Osteocyte (in vitro differentiated cells): Measurements from ENCODE around the gene TSPAN8. TPM values are rescaled to one million over a fixed set of nuclear protein-coding genes. Genes with fewer than 3 reads are reported as not detected.

Experiments used
- DNase-seq: peaks from one replicate; pipeline ENCODE4 v3.0.0; 2021; ENCODE audit warnings: mixed read lengths; ENCODE audit not compliant: unreplicated experiment; ENCODE audit errors: extremely low spot score
- H3K27ac Mint-ChIP-seq: one replicate; pipeline ENCODE4 v1.8.0; 2021; ENCODE audit warnings: mild to moderate bottlenecking, mixed read lengths; ENCODE audit not compliant: unreplicated experiment
- H3K27me3 Mint-ChIP-seq: one replicate; pipeline ENCODE4 v1.8.0; 2021; ENCODE audit warnings: mixed read lengths; ENCODE audit not compliant: unreplicated experiment
- H3K36me3 Mint-ChIP-seq: one replicate; pipeline ENCODE4 v1.8.0; 2021; ENCODE audit warnings: mixed read lengths; ENCODE audit not compliant: unreplicated experiment
- H3K4me1 Mint-ChIP-seq: one replicate; pipeline ENCODE4 v1.8.0; 2021; ENCODE audit warnings: mixed read lengths; ENCODE audit not compliant: unreplicated experiment
- H3K4me3 Mint-ChIP-seq: one replicate; pipeline ENCODE4 v1.8.0; 2021; ENCODE audit warnings: mild to moderate bottlenecking, moderate library complexity, mixed read lengths; ENCODE audit not compliant: unreplicated experiment
- H3K9me3 Mint-ChIP-seq: one replicate; pipeline ENCODE4 v1.8.0; 2021; ENCODE audit warnings: mixed read lengths; ENCODE audit not compliant: unreplicated experiment
- CTCF ChIP-seq: fragments of 200-600 bp; sonication (generic); IDR thresholded peaks from 2 replicates; pipeline ENCODE4 v1.5.0; 2021; ENCODE audit warnings: antibody characterized with exemption, mild to moderate bottlenecking, moderate library complexity
- total RNA-seq: library from RNA; stranded (reverse); gene quantifications from 2 replicates; pipeline ENCODE4 v1.2.1, GENCODE V29; 2021

Gene TSPAN8
- total RNA-seq, 1 donor from 2014 or later: 0.38 TPM

GRCh38 chr12:71090971-71091370 lies 66.8 kb downstream of the TSPAN8 start:
- H3K4me3 Mint-ChIP-seq: no peak overlapping the region
- no peaks in the 10 kb centered on the region for H3K4me1 Mint-ChIP-seq
- no peaks in the 10 kb centered on the region for H3K36me3 Mint-ChIP-seq
- no peak for TF ChIP-seq CTCF
- no peak for DNase-seq
- H3K27me3 Mint-ChIP-seq: no peaks in the 10 kb centered on the region
- peaks cover 31% of the 10 kb centered on the region for H3K9me3 Mint-ChIP-seq
- H3K27ac Mint-ChIP-seq: no peak overlapping the region

- Mint-ChIP-seq H3K27ac (no peak overlapping the region), H3K9me3 (peaks cover 19% of the 10 kb centered on the region), H3K4me1 (no peaks in the 10 kb centered on the region), H3K27me3 (peaks cover 6% of the 10 kb centered on the region), H3K36me3 (no peaks in the 10 kb centered on the region), H3K4me3 (no peak overlapping the region)
- DNase-seq: no peak
- no peak for TF ChIP-seq CTCF
Observed at GRCh38 chr12:71085575-71085974, 72.2 kb downstream of the TSPAN8 start.

- Mint-ChIP-seq H3K4me3 (no peak overlapping the region), H3K9me3 (no peaks in the 10 kb centered on the region), H3K4me1 (no peaks in the 10 kb centered on the region), H3K27me3 (peaks cover 14% of the 10 kb centered on the region), H3K36me3 (no peaks in the 10 kb centered on the region), H3K27ac (no peak overlapping the region)
- no peak for TF ChIP-seq CTCF
- no peak for DNase-seq
Observed at GRCh38 chr12:71075743-71076142, 82.1 kb downstream of the TSPAN8 start.

Other genes with a start within 250 kb of the TSPAN8 start
- gene PTPRR, start 237.3 kb downstream of the TSPAN8 start, total RNA-seq: 0.21 TPM in 1 of 2 replicates, not detected in the other